ENCODE results near the gene SDSL.

The SDSL gene

GRCh38 chr12:113469949-113470743 lies 48.0 kb downstream of the SDSL start:
- no peak for DNase-seq

GRCh38 chr12:113470871-113471618 lies 48.9 kb downstream of the SDSL start:
- no peak for DNase-seq

- DNase-seq, result no peak
Observed at GRCh38 chr12:113471619-113472171, 49.5 kb downstream of the SDSL start, which contains the start of gene LHX5. TSS of gene LHX5 (minus strand) at chr12:113471871. CDS start at chr12:113471498, 373 bp downstream.

- no peak for DNase-seq
Observed at GRCh38 chr12:113472191-113473121, 50.3 kb downstream of the SDSL start.

GRCh38 chr12:113473400-113473799 lies 51.2 kb downstream of the SDSL start:
- DNase-seq, result no peak

- DNase-seq, result no peak
Observed at GRCh38 chr12:113473942-113474341, 51.8 kb downstream of the SDSL start.

GRCh38 chr12:113474635-113475436 lies 52.7 kb downstream of the SDSL start:
- DNase-seq, result no peak

- DNase-seq, result no peak
Observed at GRCh38 chr12:113475451-113476175, 53.4 kb downstream of the SDSL start.

GRCh38 chr12:113476176-113476986 lies 54.2 kb downstream of the SDSL start:
- DNase-seq, result no peak

- no peak for DNase-seq
Observed at GRCh38 chr12:113477171-113477841, 55.1 kb downstream of the SDSL start.

GRCh38 chr12:113477842-113478215 lies 55.6 kb downstream of the SDSL start:
- DNase-seq, result no peak

- DNase-seq, result no peak
Observed at GRCh38 chr12:113478351-113479011, 56.3 kb downstream of the SDSL start.

GRCh38 chr12:113479216-113479589 lies 57.0 kb downstream of the SDSL start:
- no peak for DNase-seq

GRCh38 chr12:113479590-113480335 lies 57.6 kb downstream of the SDSL start:
- no peak for DNase-seq

GRCh38 chr12:113480336-113480971 lies 58.3 kb downstream of the SDSL start:
- no peak for DNase-seq

GRCh38 chr12:113482334-113482733 lies 60.2 kb downstream of the SDSL start:
- no peak for DNase-seq

GRCh38 chr12:113485330-113485729 lies 63.1 kb downstream of the SDSL start:
- no peak for DNase-seq

GRCh38 chr12:113486722-113487121 lies 64.5 kb downstream of the SDSL start:
- no peak for DNase-seq

All from NCI-H2029 treated with DMSO at 0.1 percent for 48 hours (cell line).